KBM-7 (cell line): ENCODE results near the gene CCS.

ENCODE experiments used
- DNase-seq: peaks from one replicate; pipeline ENCODE4 v3.0.0-alpha.2; 2015
- in situ Hi-C: fragments of 300-500 bp; cut with MboI; formaldehyde crosslinking; loops from 2 replicates; pipeline ENCODE4 v1.14.3; 2020; ENCODE audit warnings: low sequenced_read_pairs, low pct_unique_long_range_greater_than_20kb, mixed read lengths

The CCS gene

DNA sequence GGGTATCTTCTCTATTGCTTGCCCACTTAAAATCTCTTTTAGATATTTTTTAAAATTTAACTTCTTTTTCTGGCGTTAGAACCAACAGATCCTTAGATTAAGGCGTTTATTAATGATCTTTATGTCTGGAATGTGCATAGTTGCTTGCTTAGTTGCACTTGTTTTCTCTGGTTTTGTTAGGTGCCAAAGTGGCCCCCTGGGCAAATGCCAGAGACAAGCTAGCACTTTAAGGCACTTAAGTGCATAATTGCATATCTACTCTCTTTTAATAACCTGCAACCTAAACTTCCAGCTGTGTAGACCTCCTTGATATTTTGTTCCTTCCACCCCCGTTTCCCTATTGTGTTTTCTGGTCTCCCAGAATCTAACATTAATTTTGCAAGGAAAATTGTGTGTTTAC is 48.8 kb downstream of the CCS start:
- in situ Hi-C loops, result no loop called here
- DNase-seq, result no peak

DNA sequence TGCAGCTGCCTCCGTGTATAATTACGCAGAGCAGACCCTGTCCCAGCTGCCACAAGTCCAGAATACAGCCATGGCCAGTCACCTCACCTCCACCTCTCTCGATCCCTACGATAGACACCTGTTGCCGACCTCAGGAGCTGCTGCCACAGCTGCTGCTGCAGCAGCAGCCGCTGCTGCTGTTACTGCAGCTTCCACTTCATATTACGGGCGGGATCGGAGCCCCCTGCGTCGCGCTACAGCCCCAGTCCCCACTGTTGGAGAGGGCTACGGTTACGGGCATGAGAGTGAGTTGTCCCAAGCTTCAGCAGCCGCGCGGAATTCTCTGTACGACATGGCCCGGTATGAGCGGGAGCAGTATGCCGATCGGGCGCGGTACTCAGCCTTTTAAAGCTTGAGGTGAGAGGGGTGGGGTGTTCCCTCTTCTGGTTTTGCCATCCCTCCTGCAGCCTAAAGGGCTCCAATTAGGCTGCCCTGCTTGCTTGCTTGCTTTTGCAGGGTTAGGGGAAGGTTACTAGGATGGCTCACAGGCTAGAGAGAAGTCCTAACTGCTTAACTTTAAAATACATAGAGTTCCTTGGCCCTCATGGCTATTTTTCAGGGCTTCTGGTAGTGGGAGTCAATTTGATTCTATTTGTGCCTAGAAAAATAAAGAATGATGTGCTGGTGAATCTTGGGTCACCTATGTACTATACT is 50.9 kb downstream of the CCS start:
- in situ Hi-C loops, result no loop called here
- no peak for DNase-seq

DNA sequence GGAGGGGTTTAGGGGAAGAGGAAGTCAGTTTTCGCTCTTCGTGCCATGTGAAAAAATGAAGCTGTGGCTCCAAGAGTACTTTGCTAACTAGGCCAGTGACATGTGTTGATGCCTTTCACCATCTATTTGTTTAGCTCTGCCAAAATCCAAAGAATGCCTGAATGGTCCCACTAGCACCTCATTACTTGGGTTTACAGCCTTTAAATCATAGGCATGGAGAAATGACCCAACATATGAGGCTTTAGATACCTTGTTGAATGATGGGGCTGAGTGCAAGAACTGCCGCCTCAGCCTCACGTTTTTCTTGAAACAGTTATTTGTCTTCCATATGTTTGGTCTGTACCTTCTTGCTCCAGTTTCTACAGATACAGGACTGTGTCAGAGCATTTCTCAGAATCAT is 53.8 kb downstream of the CCS start:
- in situ Hi-C loops, result no loop called here
- no peak for DNase-seq

DNA sequence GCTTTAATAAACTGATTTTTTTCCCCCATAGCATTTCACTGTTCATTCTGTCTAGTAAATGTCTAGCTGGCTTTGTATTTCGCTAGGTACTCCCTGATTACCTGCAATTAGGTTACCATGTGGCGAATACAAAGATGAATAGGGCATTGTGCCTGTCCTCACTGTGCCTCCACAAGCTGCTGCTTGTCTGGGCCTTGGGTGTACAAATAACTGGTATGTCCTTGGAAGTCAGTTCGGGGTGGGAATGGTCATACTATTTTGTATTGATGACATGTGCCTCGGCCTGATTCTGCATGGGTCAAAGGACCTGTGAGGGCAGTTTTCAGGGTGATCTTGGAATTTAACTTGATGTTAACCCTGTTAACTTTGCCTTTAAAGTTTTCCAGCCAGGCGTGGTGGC is 56.9 kb downstream of the CCS start:
- in situ Hi-C loops, result no loop called here
- no peak for DNase-seq

DNA sequence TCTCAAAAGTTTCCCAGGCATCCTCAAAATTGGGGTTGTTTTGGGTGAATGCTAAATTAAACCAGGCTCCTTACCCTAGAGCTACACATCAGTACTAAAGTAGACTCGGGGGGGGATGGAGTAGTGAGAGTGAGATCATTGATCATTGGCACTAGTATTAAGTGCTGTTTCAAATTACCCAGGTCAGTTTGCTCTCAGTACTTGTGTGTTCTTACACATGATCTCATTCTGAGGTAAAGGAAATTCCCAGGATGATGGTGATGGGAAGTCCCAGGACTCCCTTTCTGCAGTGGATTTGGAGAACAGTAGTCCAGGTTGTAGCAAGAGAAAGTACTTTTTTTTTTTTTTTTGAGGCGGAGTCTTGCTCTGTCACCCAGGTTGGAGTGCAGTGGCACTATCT is 58.0 kb downstream of the CCS start:
- DNase-seq, result no peak

DNA sequence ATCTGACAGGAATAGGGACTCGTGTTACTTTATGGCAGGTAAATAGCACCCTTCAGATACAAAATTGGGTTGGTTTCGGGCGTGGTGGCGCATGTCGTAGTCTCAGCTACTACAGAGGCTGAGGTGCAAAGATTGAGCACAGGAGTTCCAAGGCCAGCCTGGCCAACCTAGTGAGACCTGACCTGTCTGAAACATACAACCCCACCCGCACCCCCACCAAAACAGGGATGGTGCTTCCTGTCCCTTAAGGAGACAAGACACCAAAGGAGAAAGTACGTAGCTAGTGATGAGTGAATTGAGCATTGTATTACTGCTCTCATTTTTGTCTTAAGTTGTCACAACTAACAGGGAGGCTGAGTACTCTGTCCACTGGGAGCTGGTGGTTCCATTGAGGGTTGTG is 59.7 kb downstream of the CCS start:
- in situ Hi-C loops, result no loop called here
- DNase-seq, result no peak

More for the DNA sequence above, 58.0 kb downstream of the CCS start:
- in situ Hi-C loops, result no loop called here

DNA sequence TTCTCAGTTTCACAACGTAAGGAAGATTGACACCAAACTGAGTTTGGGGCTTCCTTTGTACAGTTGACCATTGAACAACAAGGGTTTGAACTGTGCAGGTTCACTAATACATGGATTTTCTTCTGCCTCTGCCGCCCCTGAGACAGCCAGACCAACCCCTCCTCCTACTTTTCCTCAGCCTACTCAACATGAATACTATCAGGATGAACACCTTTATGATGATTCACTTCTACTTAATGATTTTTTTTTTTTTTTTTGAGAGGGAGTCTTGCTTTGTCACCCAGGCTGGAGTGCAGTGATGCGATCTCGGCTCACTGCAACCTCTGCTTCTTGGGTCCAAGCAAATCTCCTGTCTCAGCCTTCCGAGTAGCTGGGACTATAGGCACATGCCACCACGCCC is 60.1 kb downstream of the CCS start:
- no peak for DNase-seq

More for the DNA sequence above, 60.1 kb downstream of the CCS start:
- in situ Hi-C loops, result no loop called here
